Measurements from ENCODE around the gene A4GALT.
"Not testable (repeated sequence)": the region's sequence is repeated elsewhere in the genome, so short reads cannot be mapped to it uniquely, and the experiment has no call there.

DNA sequence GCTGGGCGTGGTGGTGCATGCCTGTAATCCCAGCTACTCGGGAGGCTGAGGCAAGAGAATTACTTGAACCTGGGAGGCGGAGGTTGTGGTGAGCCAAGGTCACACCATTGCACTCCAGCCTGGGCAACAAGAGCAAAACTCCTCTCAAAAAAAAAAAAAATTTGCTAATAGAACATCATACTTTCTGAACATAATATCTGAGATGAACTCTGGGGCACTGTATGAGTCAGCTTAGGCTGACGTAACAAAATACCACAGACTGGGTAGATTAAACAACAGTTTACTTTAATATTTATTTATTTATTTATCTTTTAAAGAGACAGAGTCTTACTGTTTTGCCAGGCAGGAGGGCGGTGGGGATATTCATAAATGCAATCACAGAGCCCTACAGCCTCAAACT is 34.9 kb upstream of the A4GALT start:
- TF ChIP-seq ZNF790 (CRISPR knock-in tag; IDR thresholded peaks at IDR 0.05; ENCODE audit: borderline replicate concordance); HDAC1 (CRISPR knock-in tag; IDR thresholded peaks at IDR 0.05); POLR2A (IDR thresholded peaks at IDR 0.05; ENCODE audit: insufficient read depth in 1 of 2, low read depth in 2 of 2, low read length in 2 of 2); EP300 (IDR thresholded peaks at IDR 0.05; ENCODE audit: low read depth in 2 of 2, low read length in 2 of 2); EP300 (CRISPR knock-in tag; IDR thresholded peaks at IDR 0.05; ENCODE audit: borderline replicate concordance); AGO2 (optimal IDR thresholded peaks at IDR 0.05; ENCODE audit: low read depth, low read length); ZNF17 (CRISPR knock-in tag; IDR thresholded peaks at IDR 0.05): not testable (repeated sequence)
- TF ChIP-seq, protein P1, sequence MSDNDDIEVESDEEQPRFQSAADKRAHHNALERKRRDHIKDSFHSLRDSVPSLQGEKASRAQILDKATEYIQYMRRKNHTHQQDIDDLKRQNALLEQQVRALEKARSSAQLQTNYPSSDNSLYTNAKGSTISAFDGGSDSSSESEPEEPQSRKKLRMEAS (IDR thresholded peaks at IDR 0.05), result not testable (repeated sequence)
- TF ChIP-seq, protein P2, sequence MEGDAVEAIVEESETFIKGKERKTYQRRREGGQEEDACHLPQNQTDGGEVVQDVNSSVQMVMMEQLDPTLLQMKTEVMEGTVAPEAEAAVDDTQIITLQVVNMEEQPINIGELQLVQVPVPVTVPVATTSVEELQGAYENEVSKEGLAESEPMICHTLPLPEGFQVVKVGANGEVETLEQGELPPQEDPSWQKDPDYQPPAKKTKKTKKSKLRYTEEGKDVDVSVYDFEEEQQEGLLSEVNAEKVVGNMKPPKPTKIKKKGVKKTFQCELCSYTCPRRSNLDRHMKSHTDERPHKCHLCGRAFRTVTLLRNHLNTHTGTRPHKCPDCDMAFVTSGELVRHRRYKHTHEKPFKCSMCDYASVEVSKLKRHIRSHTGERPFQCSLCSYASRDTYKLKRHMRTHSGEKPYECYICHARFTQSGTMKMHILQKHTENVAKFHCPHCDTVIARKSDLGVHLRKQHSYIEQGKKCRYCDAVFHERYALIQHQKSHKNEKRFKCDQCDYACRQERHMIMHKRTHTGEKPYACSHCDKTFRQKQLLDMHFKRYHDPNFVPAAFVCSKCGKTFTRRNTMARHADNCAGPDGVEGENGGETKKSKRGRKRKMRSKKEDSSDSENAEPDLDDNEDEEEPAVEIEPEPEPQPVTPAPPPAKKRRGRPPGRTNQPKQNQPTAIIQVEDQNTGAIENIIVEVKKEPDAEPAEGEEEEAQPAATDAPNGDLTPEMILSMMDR (CRISPR knock-in tag; IDR thresholded peaks at IDR 0.05), result not testable (repeated sequence)
- TF ChIP-seq, protein P3, sequence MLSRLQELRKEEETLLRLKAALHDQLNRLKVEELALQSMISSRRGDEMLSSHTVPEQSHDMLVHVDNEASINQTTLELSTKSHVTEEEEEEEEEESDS (CRISPR knock-in tag; IDR thresholded peaks at IDR 0.05; ENCODE audit: borderline replicate concordance), result not testable (repeated sequence)
- TF ChIP-seq, protein P4, sequence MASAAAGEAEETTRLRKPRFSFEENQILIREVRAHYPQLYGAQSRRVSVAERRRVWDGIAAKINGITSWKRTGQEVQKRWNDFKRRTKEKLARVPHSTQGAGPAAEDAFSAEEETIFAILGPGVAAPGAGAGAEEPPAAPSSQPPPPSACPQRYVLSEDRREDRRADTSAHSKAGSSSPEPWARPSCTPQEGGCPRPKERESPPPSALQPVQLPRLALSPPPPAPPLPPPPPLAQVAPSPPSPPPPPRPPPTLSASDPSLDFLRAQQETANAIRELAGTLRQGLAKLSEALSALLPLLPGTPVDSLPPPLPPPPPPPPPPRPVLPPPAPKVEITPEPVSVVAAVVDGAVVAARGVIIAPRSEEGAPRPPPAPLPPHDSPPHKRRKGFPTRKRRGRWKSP (CRISPR knock-in tag; IDR thresholded peaks at IDR 0.05), result not testable (repeated sequence)
- TF ChIP-seq, protein P5, sequence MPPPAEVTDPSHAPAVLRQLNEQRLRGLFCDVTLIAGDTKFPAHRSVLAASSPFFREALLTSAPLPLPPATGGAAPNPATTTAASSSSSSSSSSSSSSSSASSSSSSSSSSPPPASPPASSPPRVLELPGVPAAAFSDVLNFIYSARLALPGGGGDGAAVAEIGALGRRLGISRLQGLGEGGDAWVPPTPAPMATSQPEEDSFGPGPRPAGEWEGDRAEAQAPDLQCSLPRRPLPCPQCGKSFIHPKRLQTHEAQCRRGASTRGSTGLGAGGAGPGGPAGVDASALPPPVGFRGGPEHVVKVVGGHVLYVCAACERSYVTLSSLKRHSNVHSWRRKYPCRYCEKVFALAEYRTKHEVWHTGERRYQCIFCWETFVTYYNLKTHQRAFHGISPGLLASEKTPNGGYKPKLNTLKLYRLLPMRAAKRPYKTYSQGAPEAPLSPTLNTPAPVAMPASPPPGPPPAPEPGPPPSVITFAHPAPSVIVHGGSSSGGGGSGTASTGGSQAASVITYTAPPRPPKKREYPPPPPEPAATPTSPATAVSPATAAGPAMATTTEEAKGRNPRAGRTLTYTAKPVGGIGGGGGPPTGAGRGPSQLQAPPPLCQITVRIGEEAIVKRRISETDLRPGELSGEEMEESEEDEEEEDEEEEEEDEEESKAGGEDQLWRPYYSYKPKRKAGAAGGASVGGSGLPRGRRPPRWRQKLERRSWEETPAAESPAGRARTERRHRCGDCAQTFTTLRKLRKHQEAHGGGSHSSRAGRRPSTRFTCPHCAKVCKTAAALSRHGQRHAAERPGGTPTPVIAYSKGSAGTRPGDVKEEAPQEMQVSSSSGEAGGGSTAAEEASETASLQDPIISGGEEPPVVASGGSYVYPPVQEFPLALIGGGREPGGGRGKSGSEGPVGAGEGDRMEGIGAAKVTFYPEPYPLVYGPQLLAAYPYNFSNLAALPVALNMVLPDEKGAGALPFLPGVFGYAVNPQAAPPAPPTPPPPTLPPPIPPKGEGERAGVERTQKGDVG (CRISPR knock-in tag; IDR thresholded peaks at IDR 0.05; ENCODE audit: borderline replicate concordance), result not testable (repeated sequence)
- TF ChIP-seq, protein P6, sequence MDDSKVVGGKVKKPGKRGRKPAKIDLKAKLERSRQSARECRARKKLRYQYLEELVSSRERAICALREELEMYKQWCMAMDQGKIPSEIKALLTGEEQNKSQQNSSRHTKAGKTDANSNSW (CRISPR knock-in tag; IDR thresholded peaks at IDR 0.05; ENCODE audit: borderline replicate concordance), result not testable (repeated sequence)

All from HepG2 (cell line).